GM19438 (cell line): Measurements from ENCODE around the gene POMGNT2.

ENCODE experiments used
- ATAC-seq: cut with Tn5 transposase; IDR thresholded peaks from one replicate; pipeline ENCODE4 v1.9.1; 2021; ENCODE audit warnings: low read depth; ENCODE audit not compliant: unreplicated experiment

Gene POMGNT2

GRCh38 chr3:43105596-43106292, at the start of gene POMGNT2:
TSS of gene POMGNT2 (minus strand) at chr3:43106079. CDS start at chr3:43081431, 24,648 bp downstream.
- ATAC-seq: no peak

GRCh38 chr3:43154980-43155379, 49.1 kb upstream of the POMGNT2 start:
- no peak for ATAC-seq

- no peak for ATAC-seq
These were observed 47.6 kb upstream of the POMGNT2 start for GRCh38 chr3:43153216-43154083.

- ATAC-seq: no peak
These were observed 46.8 kb upstream of the POMGNT2 start for GRCh38 chr3:43152649-43153048.

GRCh38 chr3:43148033-43148432, 42.2 kb upstream of the POMGNT2 start:
- ATAC-seq: no peak

- ATAC-seq: no peak
These were observed 40.7 kb upstream of the POMGNT2 start for GRCh38 chr3:43146599-43146998.

GRCh38 chr3:43144761-43145490, 39.0 kb upstream of the POMGNT2 start:
- ATAC-seq: no peak

GRCh38 chr3:43142472-43142871, 36.6 kb upstream of the POMGNT2 start:
- no peak for ATAC-seq

GRCh38 chr3:43138488-43139231, 32.8 kb upstream of the POMGNT2 start:
- ATAC-seq: no peak

GRCh38 chr3:43132870-43133636, 27.2 kb upstream of the POMGNT2 start:
- no peak for ATAC-seq

GRCh38 chr3:43132193-43132592, 26.3 kb upstream of the POMGNT2 start:
- no peak for ATAC-seq

GRCh38 chr3:43128464-43128863, 22.6 kb upstream of the POMGNT2 start:
- ATAC-seq: no peak

- ATAC-seq: no peak
These were observed 20.7 kb upstream of the POMGNT2 start for GRCh38 chr3:43126536-43126935.

GRCh38 chr3:43123895-43124294, 18.0 kb upstream of the POMGNT2 start:
- ATAC-seq: no peak

GRCh38 chr3:43120937-43121336, 15.1 kb upstream of the POMGNT2 start:
- no peak for ATAC-seq

GRCh38 chr3:43117257-43117656, 11.4 kb upstream of the POMGNT2 start:
- ATAC-seq: no peak

GRCh38 chr3:43113671-43114070, 7.8 kb upstream of the POMGNT2 start:
- ATAC-seq: no peak

GRCh38 chr3:43106293-43106628, 382 bp upstream of the POMGNT2 start:
- no peak for ATAC-seq

- ATAC-seq: no peak
These were observed 951 bp downstream of the POMGNT2 start for GRCh38 chr3:43104660-43105595.
